HepG2 (cell line): Measurements from ENCODE around the gene PLEKHA6. TPM values are rescaled to one million over a fixed set of nuclear protein-coding genes. Genes with fewer than 3 reads are reported as not detected.

Experiments used
- ARNT ChIP-seq: fragments of 450-650 bp; IDR thresholded peaks from 2 replicates; pipeline ENCODE4 v1.6.1; 2017
- CCDC6 ChIP-seq: sonication (generic); formaldehyde crosslinking; IDR thresholded peaks from 2 replicates; pipeline ENCODE4 v1.8.1; 2022; ENCODE audit warnings: mild to moderate bottlenecking, missing genetic modification reagents, moderate library complexity
- FOXJ3 ChIP-seq: sonication (generic); formaldehyde crosslinking; IDR thresholded peaks from 2 replicates; pipeline ENCODE4 v1.4.0; 2020; ENCODE audit warnings: missing genetic modification reagents, mild to moderate bottlenecking, borderline replicate concordance
- FOXK1 ChIP-seq: sonication (generic); formaldehyde crosslinking; IDR thresholded peaks from 2 replicates; pipeline ENCODE4 v1.4.0; 2020; ENCODE audit warnings: low read depth, missing genetic modification reagents, borderline replicate concordance
- GPN1 ChIP-seq: sonication (generic); formaldehyde crosslinking; IDR thresholded peaks from 2 replicates; pipeline ENCODE4 v1.5.1; 2020; ENCODE audit warnings: missing genetic modification reagents, borderline replicate concordance
- HOXA7 ChIP-seq: sonication (generic); formaldehyde crosslinking; IDR thresholded peaks from 2 replicates; pipeline ENCODE4 v1.8.1; 2022; ENCODE audit warnings: mild to moderate bottlenecking, missing genetic modification reagents, moderate library complexity
- MXI1 ChIP-seq: IDR thresholded peaks from 3 replicates; pipeline ENCODE4 v1.6.1; 2012; ENCODE audit warnings: low read depth, low read length, inconsistent platforms, borderline replicate concordance
- NCOR1 ChIP-seq: fragments of 200-600 bp; sonication (generic); IDR thresholded peaks from 2 replicates; pipeline ENCODE4 v1.7.0; 2017; ENCODE audit warnings: antibody characterized with exemption, low read length, borderline replicate concordance
- PCBP2 ChIP-seq: fragments of 200-400 bp; formaldehyde crosslinking; optimal IDR thresholded peaks from 2 replicates; pipeline ENCODE3; 2018; ENCODE audit warnings: low read length, low read depth; ENCODE audit not compliant: poor library complexity, severe bottlenecking
- POLR2A ChIP-seq, 2 experiments: IDR thresholded peaks; 2 replicates each; pipeline ENCODE4 v1.6.1; 2011; ENCODE audit warnings: low read depth in 2 of 2, low read length in 2 of 2, mild to moderate bottlenecking in 1 of 2, moderate library complexity in 1 of 2; ENCODE audit not compliant: insufficient read depth in 1 of 2
- SUZ12 ChIP-seq: fragments of 150-350 bp; IDR thresholded peaks from 2 replicates; pipeline ENCODE4 v1.6.1; 2014; ENCODE audit warnings: low read depth, low read length
- TARDBP ChIP-seq: sonication (generic); formaldehyde crosslinking; IDR thresholded peaks from 2 replicates; pipeline ENCODE4 v1.8.0; 2022; ENCODE audit warnings: mild to moderate bottlenecking, missing genetic modification reagents
- TBP ChIP-seq: sonication (generic); formaldehyde crosslinking; IDR thresholded peaks from 2 replicates; pipeline ENCODE4 v1.5.0; 2020; ENCODE audit warnings: missing genetic modification reagents
- ZBTB7B ChIP-seq: sonication (generic); formaldehyde crosslinking; IDR thresholded peaks from 2 replicates; pipeline ENCODE4 v1.4.0; 2020; ENCODE audit warnings: missing genetic modification reagents
- ZEB1 ChIP-seq: IDR thresholded peaks from 2 replicates; pipeline ENCODE4 v1.6.1; 2012; ENCODE audit warnings: mild to moderate bottlenecking, low read depth, inconsistent platforms; ENCODE audit not compliant: insufficient replicate concordance
- ZNF207 ChIP-seq: fragments of 450-650 bp; IDR thresholded peaks from 2 replicates; pipeline ENCODE4 v1.6.1; 2016; ENCODE audit warnings: antibody characterized with exemption, borderline replicate concordance
- ZNF260 ChIP-seq: sonication (generic); formaldehyde crosslinking; IDR thresholded peaks from 2 replicates; pipeline ENCODE4 v1.4.0; 2020; ENCODE audit warnings: missing genetic modification reagents, low read depth, mild to moderate bottlenecking, borderline replicate concordance
- ZNF44 ChIP-seq: sonication (generic); formaldehyde crosslinking; IDR thresholded peaks from 2 replicates; pipeline ENCODE4 v1.5.1; 2020; ENCODE audit warnings: mild to moderate bottlenecking, missing genetic modification reagents
- ZNF547 ChIP-seq: sonication (generic); formaldehyde crosslinking; IDR thresholded peaks from 2 replicates; pipeline ENCODE4 v1.5.1; 2020; ENCODE audit warnings: mild to moderate bottlenecking, missing genetic modification reagents
- polyA plus RNA-seq, 8 experiments: library from polyadenylated mRNA; depleted of rRNA in 3 of 8; stranded (reverse) in 7 of 8; unstranded in 1 of 8; fragments of >200 nt; fragmentation: Illumina TruSeq in 4 of 8; extraction: Trizol in 4 of 8; gene quantifications; 2 replicates each; pipeline versions ENCODE4 v1.2.1 to v1.2.3, GENCODE V29; 2011 to 2016; ENCODE audit warnings: low read depth in 4 of 8, missing spikeins in 1 of 8, mixed read lengths in 1 of 8; ENCODE audit not compliant: insufficient read depth in 1 of 8
- total RNA-seq, 5 experiments: library from RNA; depleted of rRNA; stranded (reverse); fragments of >200 nt; fragmentation: Illumina TruSeq; extraction: Trizol; gene quantifications; 2 replicates each; pipeline ENCODE4 v1.2.3, GENCODE V29; 2016; ENCODE audit warnings: low read depth in 1 of 5
- TF ChIP-seq, protein P1 (sequence below): sonication (generic); formaldehyde crosslinking; IDR thresholded peaks from 2 replicates; pipeline ENCODE4 v1.5.1; 2020; ENCODE audit warnings: missing genetic modification reagents, mild to moderate bottlenecking, borderline replicate concordance
- TF ChIP-seq, protein P2 (sequence below): sonication (generic); formaldehyde crosslinking; IDR thresholded peaks from 2 replicates; pipeline ENCODE4 v1.5.0; 2020; ENCODE audit warnings: mild to moderate bottlenecking, missing genetic modification reagents
- TF ChIP-seq, protein P3 (sequence below): sonication (generic); formaldehyde crosslinking; IDR thresholded peaks from 2 replicates; pipeline ENCODE4 v1.8.0; 2022; ENCODE audit warnings: mild to moderate bottlenecking, missing genetic modification reagents
- TF ChIP-seq, protein P4 (sequence below): sonication (generic); formaldehyde crosslinking; IDR thresholded peaks from 2 replicates; pipeline ENCODE4 v1.4.0; 2020; ENCODE audit warnings: missing genetic modification reagents, borderline replicate concordance

PLEKHA6 gene
- total and polyA plus RNA-seq, 2 of the 13 experiments (the other 11 are each of a cell fraction or from before 2014, with no cell fraction given): 5.3 to 11.4 TPM

DNA sequence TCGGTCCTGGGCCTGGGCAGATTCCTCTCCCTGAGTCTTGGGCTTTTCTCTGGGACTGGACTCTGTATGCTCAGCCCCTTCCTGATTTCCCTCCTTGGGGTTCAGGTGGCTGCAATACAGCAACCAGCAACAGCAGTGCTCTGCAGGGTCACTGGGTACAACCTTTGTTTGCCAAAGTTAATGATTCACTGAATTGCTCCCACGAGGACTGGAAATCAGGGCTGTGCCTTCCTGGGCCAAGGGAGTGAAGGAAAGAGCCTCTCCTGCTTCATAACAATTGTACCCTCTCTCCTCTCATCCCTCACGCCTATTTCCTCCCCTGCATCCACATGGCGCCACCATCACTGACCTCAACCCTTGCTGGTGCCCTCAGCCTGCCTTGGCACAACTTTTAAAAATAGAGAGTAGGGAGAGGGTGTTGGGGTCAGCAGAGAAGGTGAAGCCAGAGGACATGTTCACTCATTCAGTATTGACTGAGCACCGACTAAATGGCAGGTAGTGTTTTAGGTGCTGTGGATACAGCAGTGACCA lies 93.2 kb downstream of the PLEKHA6 start (continued):
- TF ChIP-seq SUZ12 (no peak), ZNF260 (CRISPR knock-in tag) (no peak), FOXJ3 (CRISPR knock-in tag) (no peak), FOXK1 (CRISPR knock-in tag) (peak; percentile 15; the same call in 1 of the 2 replicates), ZNF547 (no peak), ZBTB7B (CRISPR knock-in tag) (peak; percentile 24; the same call in 1 of the 2 replicates), ARNT (no peak), GPN1 (CRISPR knock-in tag) (no peak), PCBP2 (no peak), CCDC6 (peak; percentile 66), POLR2A (IDR thresholded peaks at IDR 0.05; ENCODE audit: insufficient read depth in 1 of 2, low read depth in 2 of 2, low read length in 2 of 2) (peak; percentile 54 to 56), ZNF207 (no peak), TBP (CRISPR knock-in tag) (no peak), HOXA7 (CRISPR knock-in tag) (no peak), ZEB1 (no peak), MXI1 (peak; percentile 62; the same call in 1 of the 3 replicates), TARDBP (CRISPR knock-in tag) (peak; percentile 64; the same call in 1 of the 2 replicates), NCOR1 (peak; percentile 34; the same call in 1 of the 2 replicates), ZNF44 (CRISPR knock-in tag) (no peak)
- TF ChIP-seq, protein P1, sequence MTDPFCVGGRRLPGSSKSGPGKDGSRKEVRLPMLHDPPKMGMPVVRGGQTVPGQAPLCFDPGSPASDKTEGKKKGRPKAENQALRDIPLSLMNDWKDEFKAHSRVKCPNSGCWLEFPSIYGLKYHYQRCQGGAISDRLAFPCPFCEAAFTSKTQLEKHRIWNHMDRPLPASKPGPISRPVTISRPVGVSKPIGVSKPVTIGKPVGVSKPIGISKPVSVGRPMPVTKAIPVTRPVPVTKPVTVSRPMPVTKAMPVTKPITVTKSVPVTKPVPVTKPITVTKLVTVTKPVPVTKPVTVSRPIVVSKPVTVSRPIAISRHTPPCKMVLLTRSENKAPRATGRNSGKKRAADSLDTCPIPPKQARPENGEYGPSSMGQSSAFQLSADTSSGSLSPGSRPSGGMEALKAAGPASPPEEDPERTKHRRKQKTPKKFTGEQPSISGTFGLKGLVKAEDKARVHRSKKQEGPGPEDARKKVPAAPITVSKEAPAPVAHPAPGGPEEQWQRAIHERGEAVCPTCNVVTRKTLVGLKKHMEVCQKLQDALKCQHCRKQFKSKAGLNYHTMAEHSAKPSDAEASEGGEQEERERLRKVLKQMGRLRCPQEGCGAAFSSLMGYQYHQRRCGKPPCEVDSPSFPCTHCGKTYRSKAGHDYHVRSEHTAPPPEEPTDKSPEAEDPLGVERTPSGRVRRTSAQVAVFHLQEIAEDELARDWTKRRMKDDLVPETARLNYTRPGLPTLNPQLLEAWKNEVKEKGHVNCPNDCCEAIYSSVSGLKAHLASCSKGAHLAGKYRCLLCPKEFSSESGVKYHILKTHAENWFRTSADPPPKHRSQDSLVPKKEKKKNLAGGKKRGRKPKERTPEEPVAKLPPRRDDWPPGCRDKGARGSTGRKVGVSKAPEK: peak; percentile 36; the same call in 1 of the 2 replicates
- TF ChIP-seq, protein P2, sequence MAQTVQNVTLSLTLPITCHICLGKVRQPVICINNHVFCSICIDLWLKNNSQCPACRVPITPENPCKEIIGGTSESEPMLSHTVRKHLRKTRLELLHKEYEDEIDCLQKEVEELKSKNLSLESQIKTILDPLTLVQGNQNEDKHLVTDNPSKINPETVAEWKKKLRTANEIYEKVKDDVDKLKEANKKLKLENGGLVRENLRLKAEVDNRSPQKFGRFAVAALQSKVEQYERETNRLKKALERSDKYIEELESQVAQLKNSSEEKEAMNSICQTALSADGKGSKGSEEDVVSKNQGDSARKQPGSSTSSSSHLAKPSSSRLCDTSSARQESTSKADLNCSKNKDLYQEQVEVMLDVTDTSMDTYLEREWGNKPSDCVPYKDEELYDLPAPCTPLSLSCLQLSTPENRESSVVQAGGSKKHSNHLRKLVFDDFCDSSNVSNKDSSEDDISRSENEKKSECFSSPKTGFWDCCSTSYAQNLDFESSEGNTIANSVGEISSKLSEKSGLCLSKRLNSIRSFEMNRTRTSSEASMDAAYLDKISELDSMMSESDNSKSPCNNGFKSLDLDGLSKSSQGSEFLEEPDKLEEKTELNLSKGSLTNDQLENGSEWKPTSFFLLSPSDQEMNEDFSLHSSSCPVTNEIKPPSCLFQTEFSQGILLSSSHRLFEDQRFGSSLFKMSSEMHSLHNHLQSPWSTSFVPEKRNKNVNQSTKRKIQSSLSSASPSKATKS: 0 out of 2 replicates have a peak, but pooled peaks have one; percentile 36
- TF ChIP-seq, protein P3, sequence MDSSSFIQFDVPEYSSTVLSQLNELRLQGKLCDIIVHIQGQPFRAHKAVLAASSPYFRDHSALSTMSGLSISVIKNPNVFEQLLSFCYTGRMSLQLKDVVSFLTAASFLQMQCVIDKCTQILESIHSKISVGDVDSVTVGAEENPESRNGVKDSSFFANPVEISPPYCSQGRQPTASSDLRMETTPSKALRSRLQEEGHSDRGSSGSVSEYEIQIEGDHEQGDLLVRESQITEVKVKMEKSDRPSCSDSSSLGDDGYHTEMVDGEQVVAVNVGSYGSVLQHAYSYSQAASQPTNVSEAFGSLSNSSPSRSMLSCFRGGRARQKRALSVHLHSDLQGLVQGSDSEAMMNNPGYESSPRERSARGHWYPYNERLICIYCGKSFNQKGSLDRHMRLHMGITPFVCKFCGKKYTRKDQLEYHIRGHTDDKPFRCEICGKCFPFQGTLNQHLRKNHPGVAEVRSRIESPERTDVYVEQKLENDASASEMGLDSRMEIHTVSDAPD (CRISPR knock-in tag): no peak
- TF ChIP-seq, protein P4, sequence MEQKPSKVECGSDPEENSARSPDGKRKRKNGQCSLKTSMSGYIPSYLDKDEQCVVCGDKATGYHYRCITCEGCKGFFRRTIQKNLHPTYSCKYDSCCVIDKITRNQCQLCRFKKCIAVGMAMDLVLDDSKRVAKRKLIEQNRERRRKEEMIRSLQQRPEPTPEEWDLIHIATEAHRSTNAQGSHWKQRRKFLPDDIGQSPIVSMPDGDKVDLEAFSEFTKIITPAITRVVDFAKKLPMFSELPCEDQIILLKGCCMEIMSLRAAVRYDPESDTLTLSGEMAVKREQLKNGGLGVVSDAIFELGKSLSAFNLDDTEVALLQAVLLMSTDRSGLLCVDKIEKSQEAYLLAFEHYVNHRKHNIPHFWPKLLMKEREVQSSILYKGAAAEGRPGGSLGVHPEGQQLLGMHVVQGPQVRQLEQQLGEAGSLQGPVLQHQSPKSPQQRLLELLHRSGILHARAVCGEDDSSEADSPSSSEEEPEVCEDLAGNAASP (CRISPR knock-in tag): peak; percentile 42; the same call in 1 of the 2 replicates
